ENCODE measurements around the gene OR10G2. TPM values are rescaled to one million over a fixed set of nuclear protein-coding genes. Genes with fewer than 3 reads are reported as not detected.
A peak's percentile ranks its signal among the peaks of the same experiment; 100 is the strongest.
"Not testable (repeated sequence)": the region's sequence is repeated elsewhere in the genome, so short reads cannot be mapped to it uniquely, and the experiment has no call there.

The OR10G2 gene
- total RNA-seq, 1 donor from 2014 or later, result not detected

GRCh38 chr14:21643407-21643806 is 8.7 kb upstream of the OR10G2 start:
- Mint-ChIP-seq H3K9me3 (no peaks in the 10 kb centered on the region), H3K4me1 (ENCODE audit: low read depth) (no peaks in the 10 kb centered on the region), H3K36me3 (ENCODE audit: low read depth) (no peaks in the 10 kb centered on the region), H3K27me3 (ENCODE audit: insufficient read depth) (peaks cover 10% of the 10 kb centered on the region), H3K27ac (no peak overlapping the region), H3K4me3 (peak overlapping the region; percentile 15)
- DNase-seq (ENCODE audit: low spot score), result no peak
- intact Hi-C loops (cut with micrococcal nuclease), result loop anchor here (10.0 kb wide), 1 partner anchor 881 kb away; no protein-coding TSS in a partner anchor

- intact Hi-C loops (cut with micrococcal nuclease), result loop anchor here (10.0 kb wide), 1 partner anchor 882 kb away; no protein-coding TSS in a partner anchor
Measured at GRCh38 chr14:21642683-21643082, 7.9 kb upstream of the OR10G2 start.

GRCh38 chr14:21631084-21631483 is 3.7 kb downstream of the OR10G2 start:
- intact Hi-C loops (cut with micrococcal nuclease), result no loop called here
- H3K27me3 Mint-ChIP-seq (ENCODE audit: insufficient read depth), result peaks cover 2% of the 10 kb centered on the region
- no peaks in the 10 kb centered on the region for H3K36me3 Mint-ChIP-seq (ENCODE audit: low read depth)
- no peaks in the 10 kb centered on the region for H3K9me3 Mint-ChIP-seq
- H3K4me1 Mint-ChIP-seq (ENCODE audit: low read depth), result no peaks in the 10 kb centered on the region
- H3K4me3 Mint-ChIP-seq, result no peak overlapping the region
- H3K27ac Mint-ChIP-seq, result no peak overlapping the region
- no peak for DNase-seq (ENCODE audit: low spot score)

More at GRCh38 chr14:21642683-21643082, 7.9 kb upstream of the OR10G2 start:
- Mint-ChIP-seq H3K4me3 (peak overlapping the region; percentile 42), H3K36me3 (ENCODE audit: low read depth) (no peaks in the 10 kb centered on the region), H3K27ac (no peak overlapping the region), H3K9me3 (no peaks in the 10 kb centered on the region), H3K4me1 (ENCODE audit: low read depth) (no peaks in the 10 kb centered on the region), H3K27me3 (ENCODE audit: insufficient read depth) (peaks cover 10% of the 10 kb centered on the region)
- no peak for DNase-seq (ENCODE audit: low spot score)

GRCh38 chr14:21630503-21630902 is 4.2 kb downstream of the OR10G2 start:
- intact Hi-C loops (cut with micrococcal nuclease); H3K27me3 Mint-ChIP-seq (ENCODE audit: insufficient read depth); H3K4me1 Mint-ChIP-seq (ENCODE audit: low read depth); DNase-seq (ENCODE audit: low spot score); H3K27ac Mint-ChIP-seq; H3K36me3 Mint-ChIP-seq (ENCODE audit: low read depth); H3K9me3 Mint-ChIP-seq; H3K4me3 Mint-ChIP-seq: not testable (repeated sequence)

- no peak overlapping the region for H3K27ac Mint-ChIP-seq
- no peak overlapping the region for H3K4me3 Mint-ChIP-seq
- no peak for DNase-seq (ENCODE audit: low spot score)
- H3K36me3 Mint-ChIP-seq (ENCODE audit: low read depth), result no peaks in the 10 kb centered on the region
- no peaks in the 10 kb centered on the region for H3K9me3 Mint-ChIP-seq
- intact Hi-C loops (cut with micrococcal nuclease), result no loop called here
- H3K27me3 Mint-ChIP-seq (ENCODE audit: insufficient read depth), result no peaks in the 10 kb centered on the region
- H3K4me1 Mint-ChIP-seq (ENCODE audit: low read depth), result no peaks in the 10 kb centered on the region
Measured at GRCh38 chr14:21626491-21627230, 8.1 kb downstream of the OR10G2 start.

GRCh38 chr14:21617614-21618013 is 17.1 kb downstream of the OR10G2 start:
- no peaks in the 10 kb centered on the region for H3K36me3 Mint-ChIP-seq (ENCODE audit: low read depth)
- peaks cover 11% of the 10 kb centered on the region for H3K27me3 Mint-ChIP-seq (ENCODE audit: insufficient read depth)
- H3K4me3 Mint-ChIP-seq, result no peak overlapping the region
- no peak overlapping the region for H3K27ac Mint-ChIP-seq
- intact Hi-C loops (cut with micrococcal nuclease), result no loop called here
- H3K4me1 Mint-ChIP-seq (ENCODE audit: low read depth), result no peaks in the 10 kb centered on the region
- DNase-seq (ENCODE audit: low spot score), result no peak
- no peaks in the 10 kb centered on the region for H3K9me3 Mint-ChIP-seq

GRCh38 chr14:21614240-21614639 is 20.5 kb downstream of the OR10G2 start:
- Mint-ChIP-seq H3K27me3 (ENCODE audit: insufficient read depth) (peaks cover 13% of the 10 kb centered on the region), H3K4me3 (no peak overlapping the region), H3K36me3 (ENCODE audit: low read depth) (no peaks in the 10 kb centered on the region), H3K9me3 (no peaks in the 10 kb centered on the region), H3K4me1 (ENCODE audit: low read depth) (no peaks in the 10 kb centered on the region), H3K27ac (no peak overlapping the region)
- intact Hi-C loops (cut with micrococcal nuclease), result no loop called here
- no peak for DNase-seq (ENCODE audit: low spot score)

- intact Hi-C loops (cut with micrococcal nuclease), result no loop called here
- Mint-ChIP-seq H3K27ac (no peak overlapping the region), H3K4me3 (no peak overlapping the region), H3K9me3 (no peaks in the 10 kb centered on the region), H3K27me3 (ENCODE audit: insufficient read depth) (peaks cover 21% of the 10 kb centered on the region), H3K36me3 (ENCODE audit: low read depth) (no peaks in the 10 kb centered on the region), H3K4me1 (ENCODE audit: low read depth) (no peaks in the 10 kb centered on the region)
- DNase-seq (ENCODE audit: low spot score), result no peak
Measured at GRCh38 chr14:21612324-21612723, 22.4 kb downstream of the OR10G2 start.

- H3K4me3 Mint-ChIP-seq; H3K9me3 Mint-ChIP-seq; H3K36me3 Mint-ChIP-seq (ENCODE audit: low read depth); H3K4me1 Mint-ChIP-seq (ENCODE audit: low read depth); DNase-seq (ENCODE audit: low spot score); H3K27me3 Mint-ChIP-seq (ENCODE audit: insufficient read depth); intact Hi-C loops (cut with micrococcal nuclease); H3K27ac Mint-ChIP-seq: not testable (repeated sequence)
Measured at GRCh38 chr14:21602181-21602580, 32.6 kb downstream of the OR10G2 start.

- peaks cover 6% of the 10 kb centered on the region for H3K27me3 Mint-ChIP-seq (ENCODE audit: insufficient read depth)
- H3K4me3 Mint-ChIP-seq, result no peak overlapping the region
- no peaks in the 10 kb centered on the region for H3K36me3 Mint-ChIP-seq (ENCODE audit: low read depth)
- H3K4me1 Mint-ChIP-seq (ENCODE audit: low read depth), result peaks cover 7% of the 10 kb centered on the region
- intact Hi-C loops (cut with micrococcal nuclease), result no loop called here
- H3K27ac Mint-ChIP-seq, result no peak overlapping the region
- peaks cover 10% of the 10 kb centered on the region for H3K9me3 Mint-ChIP-seq
- no peak for DNase-seq (ENCODE audit: low spot score)
Measured at GRCh38 chr14:21589317-21589716, 45.4 kb downstream of the OR10G2 start.

Other genes with a start within 250 kb of the OR10G2 start
- 126 and 131 TPM in 2 replicates for gene CHD8, start 178.8 kb downstream of the OR10G2 start, total RNA-seq
- 30.3 and 32.5 TPM in 2 replicates for gene RAB2B, start 158.0 kb downstream of the OR10G2 start, total RNA-seq
- 77.5 and 86.6 TPM in 2 replicates for gene TOX4, start 157.7 kb downstream of the OR10G2 start, total RNA-seq
- 75.1 and 77.7 TPM in 2 replicates for gene METTL3, start 123.6 kb downstream of the OR10G2 start, total RNA-seq
- gene SALL2, start 108.6 kb downstream of the OR10G2 start, total RNA-seq, result 1.3 and 1.6 TPM in 2 replicates
- not detected in 2 replicates for gene OR10G3, start 54.9 kb downstream of the OR10G2 start, total RNA-seq
- gene OR4E2, start 18.9 kb upstream of the OR10G2 start, total RNA-seq, result not detected in 2 replicates
- gene OR4E1, start 38.9 kb upstream of the OR10G2 start, total RNA-seq, result not detected in 2 replicates